IgD-negative memory B cell (primary cell): ENCODE data around the gene SLC13A4. TPM values are rescaled to one million over a fixed set of nuclear protein-coding genes. Genes with fewer than 3 reads are reported as not detected.
"Not testable (repeated sequence)": the region's sequence is repeated elsewhere in the genome, so short reads cannot be mapped to it uniquely, and the experiment has no call there.

Source experiments
- H3K27ac Mint-ChIP-seq, 3 donors: one replicate each; pipeline ENCODE4 v1.8.0; 2020 to 2022; ENCODE audit warnings: mild to moderate bottlenecking in 3 of 3, mixed read lengths in 3 of 3, moderate library complexity in 1 of 3
- H3K27me3 Mint-ChIP-seq: one replicate; pipeline ENCODE4 v1.8.0; 2021; ENCODE audit warnings: mixed read lengths
- H3K36me3 Mint-ChIP-seq: one replicate; pipeline ENCODE4 v1.8.0; 2020; ENCODE audit warnings: mild to moderate bottlenecking, mixed read lengths
- H3K4me1 Mint-ChIP-seq, 3 donors: one replicate each; pipeline ENCODE4 v1.8.0; 2020 to 2022; ENCODE audit warnings: mixed read lengths in 3 of 3, mild to moderate bottlenecking in 1 of 3
- H3K4me3 Mint-ChIP-seq, 4 donors: one replicate each; pipeline ENCODE4 v1.8.0; 2020 to 2022; ENCODE audit warnings: mild to moderate bottlenecking in 4 of 4, mixed read lengths in 4 of 4, moderate library complexity in 3 of 4
- H3K9me3 Mint-ChIP-seq, 3 donors: one replicate each; pipeline ENCODE4 v1.8.0; 2020 to 2021; ENCODE audit warnings: mixed read lengths in 3 of 3, mild to moderate bottlenecking in 1 of 3
- polyA plus RNA-seq: library from polyadenylated mRNA; unstranded; fragments of 300-500 nt; fragmentation: Illumina TruSeq; gene quantifications from one replicate; pipeline ENCODE4 v1.2.3, GENCODE V29; 2021

SLC13A4 gene
- polyA plus RNA-seq, 1 donor from 2014 or later = 0.15 TPM

DNA sequence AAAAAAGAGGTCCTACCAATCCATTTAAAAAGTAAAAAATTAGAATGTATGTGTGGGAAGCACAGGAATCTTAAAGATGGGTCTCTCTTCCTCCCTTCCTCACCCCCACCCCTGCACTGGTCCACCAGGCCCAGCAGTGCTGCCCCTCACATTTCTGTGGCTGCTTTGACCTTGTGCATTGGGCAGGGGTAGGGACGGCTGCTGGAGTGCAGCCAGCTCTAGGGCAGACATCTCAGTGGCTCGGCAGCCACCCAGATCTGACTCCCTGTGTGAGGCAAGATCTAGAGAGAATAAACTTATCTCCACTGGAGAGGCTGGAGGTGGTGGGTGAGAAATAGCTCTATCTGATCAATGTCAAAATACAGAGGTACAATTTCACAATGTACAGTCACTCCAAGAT, 13.9 kb upstream of the SLC13A4 start:
- no peaks in the 10 kb centered on the region for H3K9me3 Mint-ChIP-seq
- no peaks in the 10 kb centered on the region for H3K4me1 Mint-ChIP-seq
- H3K36me3 Mint-ChIP-seq = peaks cover 2% of the 10 kb centered on the region
- no peak overlapping the region for H3K4me3 Mint-ChIP-seq
- peaks cover 8% of the 10 kb centered on the region for H3K27me3 Mint-ChIP-seq
- no peak overlapping the region for H3K27ac Mint-ChIP-seq

- H3K4me3 Mint-ChIP-seq = no peak overlapping the region
- peaks cover 8% of the 10 kb centered on the region for H3K27me3 Mint-ChIP-seq
- H3K4me1 Mint-ChIP-seq = no peaks in the 10 kb centered on the region
- H3K36me3 Mint-ChIP-seq = peaks cover 2% of the 10 kb centered on the region
- no peak overlapping the region for H3K27ac Mint-ChIP-seq
- H3K9me3 Mint-ChIP-seq = no peaks in the 10 kb centered on the region
Measured at GRCh38 chr7:135740889-135741288, 12.9 kb upstream of the SLC13A4 start.

- H3K4me3 Mint-ChIP-seq, H3K27me3 Mint-ChIP-seq, H3K4me1 Mint-ChIP-seq, H3K9me3 Mint-ChIP-seq, H3K36me3 Mint-ChIP-seq, H3K27ac Mint-ChIP-seq: not testable (repeated sequence)
Measured at GRCh38 chr7:135737306-135737647, 9.3 kb upstream of the SLC13A4 start.

GRCh38 chr7:135736586-135737305, 8.8 kb upstream of the SLC13A4 start:
- no peak overlapping the region for H3K27ac Mint-ChIP-seq
- no peaks in the 10 kb centered on the region for H3K9me3 Mint-ChIP-seq
- no peak overlapping the region for H3K4me3 Mint-ChIP-seq
- peaks cover 8% of the 10 kb centered on the region for H3K27me3 Mint-ChIP-seq
- no peaks in the 10 kb centered on the region for H3K36me3 Mint-ChIP-seq
- H3K4me1 Mint-ChIP-seq = no peaks in the 10 kb centered on the region

GRCh38 chr7:135734343-135734689, 6.3 kb upstream of the SLC13A4 start:
- peaks cover 6% of the 10 kb centered on the region for H3K27me3 Mint-ChIP-seq
- H3K4me3 Mint-ChIP-seq = no peak overlapping the region
- H3K27ac Mint-ChIP-seq = peak overlapping the region in 1 of 3 donors; percentile 31
- no peaks in the 10 kb centered on the region for H3K9me3 Mint-ChIP-seq
- no peaks in the 10 kb centered on the region for H3K4me1 Mint-ChIP-seq
- no peaks in the 10 kb centered on the region for H3K36me3 Mint-ChIP-seq

DNA sequence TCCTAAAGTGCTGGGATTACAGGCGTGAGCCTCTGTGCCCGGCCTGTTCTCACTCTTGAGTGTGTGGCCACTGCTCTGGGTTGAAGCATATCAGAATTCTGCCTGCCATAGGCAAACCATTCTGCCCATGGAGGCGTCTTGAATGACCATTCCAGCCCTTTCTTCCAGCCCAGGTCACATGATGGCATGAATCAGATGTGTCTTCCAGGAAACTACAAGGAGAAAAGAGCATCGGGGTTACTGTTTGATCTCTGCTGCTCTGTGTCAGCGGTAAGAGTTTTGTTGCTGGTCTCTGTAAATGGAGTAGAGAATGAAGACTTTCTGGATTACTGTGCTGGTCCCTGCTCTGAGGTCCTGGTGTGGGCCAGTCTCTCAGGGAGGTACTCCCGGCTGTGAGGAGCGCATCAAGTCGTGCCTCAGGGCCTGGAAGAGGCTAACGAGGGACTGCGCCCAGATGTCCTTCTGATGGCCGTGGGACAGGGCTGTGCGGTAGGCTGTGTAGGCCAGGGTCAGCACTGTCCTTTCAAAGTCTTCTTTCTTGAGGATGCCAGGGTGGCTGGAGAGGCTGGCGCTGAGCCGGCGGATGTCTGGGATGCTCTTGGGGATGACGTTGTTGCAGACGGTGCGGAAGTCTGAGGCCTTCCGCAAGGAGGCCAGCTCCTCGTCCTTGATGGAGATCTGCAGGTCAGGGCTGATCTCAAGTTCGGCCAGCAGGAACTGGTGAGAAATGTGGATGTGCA, 5.8 kb upstream of the SLC13A4 start:
- Mint-ChIP-seq H3K4me1 (peaks cover 0 to 1% (median 0%) of the 10 kb centered on the region in 3 donors), H3K27ac (peak overlapping the region in 1 of 3 donors; percentile 31), H3K4me3 (no peak overlapping the region), H3K36me3 (no peaks in the 10 kb centered on the region), H3K27me3 (peaks cover 6% of the 10 kb centered on the region), H3K9me3 (no peaks in the 10 kb centered on the region)

- no peak overlapping the region for H3K27ac Mint-ChIP-seq
- H3K4me1 Mint-ChIP-seq = peaks cover 0 to 2% (median 0%) of the 10 kb centered on the region in 3 donors
- no peak overlapping the region for H3K4me3 Mint-ChIP-seq
- H3K27me3 Mint-ChIP-seq = peaks cover 4% of the 10 kb centered on the region
- H3K9me3 Mint-ChIP-seq = no peaks in the 10 kb centered on the region
- no peaks in the 10 kb centered on the region for H3K36me3 Mint-ChIP-seq
Measured at GRCh38 chr7:135731131-135731530, 3.1 kb upstream of the SLC13A4 start.

- Mint-ChIP-seq H3K9me3 (no peaks in the 10 kb centered on the region), H3K4me3 (no peak overlapping the region), H3K27ac (no peak overlapping the region), H3K4me1 (peaks cover 0 to 2% (median 0%) of the 10 kb centered on the region in 3 donors), H3K27me3 (peaks cover 9% of the 10 kb centered on the region), H3K36me3 (no peaks in the 10 kb centered on the region)
Measured at GRCh38 chr7:135729230-135729629, 1.2 kb upstream of the SLC13A4 start.

GRCh38 chr7:135726911-135727673, 894 bp downstream of the SLC13A4 start:
- H3K9me3 Mint-ChIP-seq = no peaks in the 10 kb centered on the region

DNA sequence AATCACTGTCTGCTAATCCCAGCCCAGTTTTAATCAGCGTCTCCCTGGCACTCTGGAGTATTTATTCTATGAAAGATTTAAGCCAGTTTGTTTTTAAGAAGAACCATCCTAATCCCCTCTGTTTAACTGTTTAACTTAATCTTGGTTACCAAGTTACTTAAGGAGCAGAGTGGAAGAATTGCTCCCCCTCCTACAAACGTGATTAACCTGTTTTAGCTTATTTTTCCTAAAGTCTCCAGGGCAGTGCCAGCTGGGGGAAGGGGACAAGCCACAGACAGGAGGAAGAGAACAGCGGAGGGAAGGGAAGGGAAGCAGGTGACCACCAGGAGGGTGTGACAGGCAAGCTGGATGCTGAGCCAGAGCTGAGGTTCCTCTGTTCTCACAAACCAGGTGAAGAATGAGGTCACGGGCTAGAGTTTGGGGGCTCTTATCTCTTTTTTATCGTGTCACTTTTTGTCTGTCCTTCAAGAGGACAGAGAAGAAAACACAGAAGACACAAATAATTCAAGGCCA, 1.7 kb downstream of the SLC13A4 start:
- Mint-ChIP-seq H3K36me3 (peaks cover 2% of the 10 kb centered on the region), H3K9me3 (no peaks in the 10 kb centered on the region), H3K27me3 (peaks cover 12% of the 10 kb centered on the region), H3K4me3 (no peak overlapping the region), H3K27ac (no peak overlapping the region), H3K4me1 (peaks cover 0 to 2% (median 0%) of the 10 kb centered on the region in 3 donors)

More at GRCh38 chr7:135726911-135727673, 894 bp downstream of the SLC13A4 start:
- H3K36me3 Mint-ChIP-seq = peaks cover 1% of the 10 kb centered on the region
- H3K4me1 Mint-ChIP-seq = peaks cover 0 to 2% (median 0%) of the 10 kb centered on the region in 3 donors
- peaks cover 9% of the 10 kb centered on the region for H3K27me3 Mint-ChIP-seq
- no peak overlapping the region for H3K4me3 Mint-ChIP-seq
- H3K27ac Mint-ChIP-seq = no peak overlapping the region

DNA sequence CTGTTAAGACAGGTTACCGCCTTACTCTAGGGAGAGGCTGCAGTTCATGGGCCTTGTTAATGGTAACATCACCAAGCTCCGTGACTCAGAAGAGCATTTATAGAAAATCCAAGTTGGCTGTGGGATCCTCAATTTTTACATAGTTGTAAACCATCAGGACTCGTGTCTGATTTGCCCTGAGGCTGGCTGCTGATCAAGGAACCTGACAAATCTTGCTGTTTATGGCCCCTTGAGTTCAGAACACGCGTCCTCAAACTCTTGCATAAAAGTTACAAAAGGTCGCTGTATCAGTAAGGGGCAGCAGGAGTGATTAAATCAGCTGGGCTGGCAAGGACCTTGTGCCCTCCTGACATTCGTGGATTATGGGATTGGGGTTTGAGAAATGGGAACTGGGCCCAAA, 4.6 kb downstream of the SLC13A4 start:
- H3K27ac Mint-ChIP-seq = no peak overlapping the region
- H3K36me3 Mint-ChIP-seq = peaks cover 2% of the 10 kb centered on the region
- peaks cover 20% of the 10 kb centered on the region for H3K27me3 Mint-ChIP-seq
- H3K4me3 Mint-ChIP-seq = no peak overlapping the region
- H3K4me1 Mint-ChIP-seq = no peaks in the 10 kb centered on the region
- H3K9me3 Mint-ChIP-seq = no peaks in the 10 kb centered on the region

DNA sequence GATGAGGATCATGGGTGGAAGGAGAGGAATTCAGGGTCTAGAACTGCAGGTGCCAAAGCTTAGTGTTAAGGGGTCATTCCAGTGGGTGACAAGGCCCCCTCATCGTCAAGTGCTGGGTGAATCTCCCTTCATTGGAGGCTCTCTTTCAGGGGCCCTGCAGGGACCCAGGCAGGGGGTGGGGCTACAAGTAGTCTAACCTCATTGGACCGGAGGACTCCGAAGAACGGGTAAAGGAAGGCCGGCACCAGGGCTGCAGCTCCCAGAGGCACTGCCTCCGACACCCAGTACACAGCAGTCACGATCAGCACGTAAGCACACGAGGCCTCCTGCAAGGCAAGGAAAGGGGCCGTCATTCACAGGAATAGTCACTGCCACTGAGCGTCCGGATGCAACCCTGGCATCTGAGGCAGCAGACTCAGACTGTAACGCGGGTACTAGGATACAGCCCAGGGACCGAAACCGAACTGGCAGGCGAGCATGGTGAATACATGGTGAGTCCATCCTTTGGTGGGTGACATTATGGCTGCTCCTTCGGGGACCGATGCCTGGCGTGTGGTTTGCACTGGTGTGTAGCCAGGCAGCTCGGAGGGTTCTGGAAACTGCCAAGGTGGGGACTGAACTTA, 6.7 kb downstream of the SLC13A4 start:
- Mint-ChIP-seq H3K36me3 (peaks cover 2% of the 10 kb centered on the region), H3K27me3 (peaks cover 17% of the 10 kb centered on the region), H3K4me1 (no peaks in the 10 kb centered on the region), H3K4me3 (no peak overlapping the region), H3K9me3 (no peaks in the 10 kb centered on the region), H3K27ac (no peak overlapping the region)

DNA sequence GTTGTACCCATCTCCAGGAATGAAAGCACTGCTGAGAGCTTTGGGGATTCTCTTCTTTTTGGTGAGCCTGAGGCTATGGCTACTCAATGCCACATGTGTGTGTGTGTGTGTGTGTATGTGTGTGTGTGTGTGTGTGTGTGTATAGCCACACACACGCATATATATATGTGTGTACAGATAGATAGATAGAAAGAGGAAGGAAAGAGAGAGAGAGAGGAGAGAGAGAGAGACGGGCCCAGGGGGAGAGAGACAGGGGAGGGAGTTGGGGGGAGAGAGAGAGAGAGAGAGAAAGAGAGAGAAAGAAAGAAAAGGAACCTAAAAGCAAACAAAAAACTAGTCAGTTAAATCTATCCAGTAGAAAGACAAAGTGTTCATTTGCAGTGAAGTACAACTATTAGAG, 8.3 kb downstream of the SLC13A4 start:
- H3K4me3 Mint-ChIP-seq = no peak overlapping the region
- no peak overlapping the region for H3K27ac Mint-ChIP-seq
- no peaks in the 10 kb centered on the region for H3K9me3 Mint-ChIP-seq
- H3K27me3 Mint-ChIP-seq = peaks cover 13% of the 10 kb centered on the region
- H3K4me1 Mint-ChIP-seq = no peaks in the 10 kb centered on the region
- H3K36me3 Mint-ChIP-seq = peaks cover 2% of the 10 kb centered on the region

DNA sequence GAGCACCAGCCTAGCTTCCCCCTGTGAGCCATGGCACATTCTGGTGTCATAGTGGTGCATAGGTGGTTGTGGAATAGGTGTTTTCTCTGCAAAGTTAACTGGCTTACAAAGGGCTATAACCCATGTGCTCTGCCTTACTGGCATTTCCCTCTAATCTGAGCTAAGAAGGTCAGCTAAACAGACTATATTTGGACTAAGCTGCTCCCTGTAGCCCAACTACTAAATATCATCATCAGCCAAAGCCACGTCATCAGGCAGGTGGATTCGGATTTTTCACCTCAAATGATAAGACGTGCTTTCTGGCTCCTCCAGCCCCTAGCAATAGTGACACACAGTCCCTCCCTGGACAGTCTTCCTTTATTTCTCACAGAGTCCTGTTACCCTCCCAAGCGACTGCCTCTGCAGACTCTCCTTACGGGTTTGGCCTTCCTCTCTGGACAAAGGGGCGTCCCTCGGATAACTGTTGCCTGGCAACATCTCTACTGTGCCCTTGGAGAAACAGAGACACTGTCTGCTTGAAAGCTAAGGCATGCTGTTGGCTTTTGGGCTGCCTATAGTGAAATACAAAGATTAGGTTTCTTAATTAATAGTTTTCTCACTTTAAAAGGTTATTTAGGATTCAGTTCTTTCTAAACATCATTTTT, 9.1 kb downstream of the SLC13A4 start:
- no peaks in the 10 kb centered on the region for H3K9me3 Mint-ChIP-seq
- no peak overlapping the region for H3K4me3 Mint-ChIP-seq
- no peaks in the 10 kb centered on the region for H3K4me1 Mint-ChIP-seq
- H3K36me3 Mint-ChIP-seq = peaks cover 2% of the 10 kb centered on the region
- H3K27ac Mint-ChIP-seq = no peak overlapping the region
- peaks cover 17% of the 10 kb centered on the region for H3K27me3 Mint-ChIP-seq
